Fibroblast of skin of back (primary cell): ENCODE results near the gene NLGN1.

Source experiments
- DNase-seq: peaks from one replicate; pipeline ENCODE4 v3.0.0-alpha.2; 2013

NLGN1 gene

GRCh38 chr3:173773800-173774199 is 376.3 kb downstream of the NLGN1 start:
- no peak for DNase-seq

GRCh38 chr3:173774294-173774693 is 376.8 kb downstream of the NLGN1 start:
- DNase-seq = no peak

- DNase-seq = no peak
Measured at GRCh38 chr3:173778251-173778650, 380.7 kb downstream of the NLGN1 start.

- DNase-seq = no peak
Measured at GRCh38 chr3:173780067-173780466, 382.5 kb downstream of the NLGN1 start.

GRCh38 chr3:173785004-173785403 is 387.5 kb downstream of the NLGN1 start:
- DNase-seq = peak; percentile 34

GRCh38 chr3:173789530-173790162 is 392.1 kb downstream of the NLGN1 start:
- DNase-seq = no peak

GRCh38 chr3:173793963-173794362 is 396.4 kb downstream of the NLGN1 start:
- no peak for DNase-seq

- DNase-seq = no peak
Measured at GRCh38 chr3:173796405-173796804, 398.9 kb downstream of the NLGN1 start.

GRCh38 chr3:173796890-173797289 is 399.3 kb downstream of the NLGN1 start:
- no peak for DNase-seq

- DNase-seq = peak; percentile 18
Measured at GRCh38 chr3:173799060-173799816, 401.7 kb downstream of the NLGN1 start.

- DNase-seq = no peak
Measured at GRCh38 chr3:173800154-173800553, 402.6 kb downstream of the NLGN1 start.

- DNase-seq = no peak
Measured at GRCh38 chr3:173814809-173815208, 417.3 kb downstream of the NLGN1 start.

GRCh38 chr3:173819368-173819767 is 421.8 kb downstream of the NLGN1 start:
- peak; percentile 26 for DNase-seq

- DNase-seq = no peak
Measured at GRCh38 chr3:173823911-173824460, 426.4 kb downstream of the NLGN1 start.

GRCh38 chr3:173825730-173826129 is 428.2 kb downstream of the NLGN1 start:
- no peak for DNase-seq

GRCh38 chr3:173826416-173826815 is 428.9 kb downstream of the NLGN1 start:
- DNase-seq = no peak

- peak; percentile 28 for DNase-seq
Measured at GRCh38 chr3:173826901-173827609, 429.5 kb downstream of the NLGN1 start.

- no peak for DNase-seq
Measured at GRCh38 chr3:173838644-173839043, 441.1 kb downstream of the NLGN1 start.

- DNase-seq = no peak
Measured at GRCh38 chr3:173839859-173840258, 442.3 kb downstream of the NLGN1 start.

GRCh38 chr3:173841334-173841733 is 443.8 kb downstream of the NLGN1 start:
- no peak for DNase-seq

- no peak for DNase-seq
Measured at GRCh38 chr3:173843060-173843459, 445.5 kb downstream of the NLGN1 start.

GRCh38 chr3:173846584-173846983 is 449.0 kb downstream of the NLGN1 start:
- no peak for DNase-seq

- DNase-seq = no peak
Measured at GRCh38 chr3:173849489-173849888, 451.9 kb downstream of the NLGN1 start.
